ENCODE measurements around the gene C2orf92.
"Not testable (repeated sequence)": the region's sequence is repeated elsewhere in the genome, so short reads cannot be mapped to it uniquely, and the experiment has no call there.

Gene C2orf92

GRCh38 chr2:97669448-97669847, at the start of gene C2orf92:
Gene C2orf92, plus strand, starts transcription at chr2:97669713. Its CDS starts 76 bp downstream, at chr2:97669789.
- no peak for DNase-seq (ENCODE audit: low read depth)

GRCh38 chr2:97620492-97620891, 49.0 kb upstream of the C2orf92 start:
- not testable (repeated sequence) for DNase-seq (ENCODE audit: low read depth)

GRCh38 chr2:97622976-97623375, 46.5 kb upstream of the C2orf92 start:
- not testable (repeated sequence) for DNase-seq (ENCODE audit: low read depth)

GRCh38 chr2:97625354-97626048, 44.0 kb upstream of the C2orf92 start:
- not testable (repeated sequence) for DNase-seq (ENCODE audit: low read depth)

GRCh38 chr2:97626049-97626430, 43.5 kb upstream of the C2orf92 start:
- DNase-seq (ENCODE audit: low read depth), result not testable (repeated sequence)

GRCh38 chr2:97644023-97644717, 25.3 kb upstream of the C2orf92 start:
- DNase-seq (ENCODE audit: low read depth), result no peak

- no peak for DNase-seq (ENCODE audit: low read depth)
Measured at GRCh38 chr2:97645112-97645694, 24.3 kb upstream of the C2orf92 start.

GRCh38 chr2:97645695-97646629, 23.6 kb upstream of the C2orf92 start, which contains the start of gene COX5B:
Gene COX5B, plus strand, starts transcription at chr2:97646062. Its CDS starts 25 bp downstream, at chr2:97646087.
- DNase-seq (ENCODE audit: low read depth), result peak; percentile 72

- no peak for DNase-seq (ENCODE audit: low read depth)
Measured at GRCh38 chr2:97646977-97647376, 22.5 kb upstream of the C2orf92 start.

GRCh38 chr2:97651114-97651513, 18.4 kb upstream of the C2orf92 start:
- no peak for DNase-seq (ENCODE audit: low read depth)

- DNase-seq (ENCODE audit: low read depth), result no peak
Measured at GRCh38 chr2:97653473-97653872, 16.0 kb upstream of the C2orf92 start.

GRCh38 chr2:97653874-97654273, 15.6 kb upstream of the C2orf92 start:
- no peak for DNase-seq (ENCODE audit: low read depth)

- no peak for DNase-seq (ENCODE audit: low read depth)
Measured at GRCh38 chr2:97654309-97654708, 15.2 kb upstream of the C2orf92 start.

- no peak for DNase-seq (ENCODE audit: low read depth)
Measured at GRCh38 chr2:97654791-97655190, 14.7 kb upstream of the C2orf92 start.

GRCh38 chr2:97656129-97656755, 13.3 kb upstream of the C2orf92 start:
- DNase-seq (ENCODE audit: low read depth), result no peak

GRCh38 chr2:97656905-97657587, 12.5 kb upstream of the C2orf92 start:
- no peak for DNase-seq (ENCODE audit: low read depth)

- no peak for DNase-seq (ENCODE audit: low read depth)
Measured at GRCh38 chr2:97657986-97658690, 11.4 kb upstream of the C2orf92 start.

GRCh38 chr2:97658691-97659157, 10.8 kb upstream of the C2orf92 start:
- no peak for DNase-seq (ENCODE audit: low read depth)

- no peak for DNase-seq (ENCODE audit: low read depth)
Measured at GRCh38 chr2:97659256-97660043, 10.1 kb upstream of the C2orf92 start.

Data from GM04503 (cell line).